SU-DHL-6 (cell line): Measurements from ENCODE around the gene CHAT.

ENCODE experiments used
- EZH2phosphoT487 ChIP-seq: fragments of 200-600 bp; sonication (generic), shearing (Covaris generic); conservative IDR thresholded peaks from 2 replicates; pipeline ENCODE4 v1.6.1; 2018; ENCODE audit warnings: mild to moderate bottlenecking, antibody characterized with exemption, low read length, moderate library complexity, mixed read lengths
- TF ChIP-seq, protein P1 (sequence below): fragments of 200-600 bp; sonication (generic); IDR thresholded peaks from one replicate; pipeline ENCODE4 v1.5.1; 2017; ENCODE audit warnings: antibody characterized with exemption, mild to moderate bottlenecking, low read length, moderate library complexity; ENCODE audit not compliant: insufficient read depth, poor library complexity, severe bottlenecking

DNA sequence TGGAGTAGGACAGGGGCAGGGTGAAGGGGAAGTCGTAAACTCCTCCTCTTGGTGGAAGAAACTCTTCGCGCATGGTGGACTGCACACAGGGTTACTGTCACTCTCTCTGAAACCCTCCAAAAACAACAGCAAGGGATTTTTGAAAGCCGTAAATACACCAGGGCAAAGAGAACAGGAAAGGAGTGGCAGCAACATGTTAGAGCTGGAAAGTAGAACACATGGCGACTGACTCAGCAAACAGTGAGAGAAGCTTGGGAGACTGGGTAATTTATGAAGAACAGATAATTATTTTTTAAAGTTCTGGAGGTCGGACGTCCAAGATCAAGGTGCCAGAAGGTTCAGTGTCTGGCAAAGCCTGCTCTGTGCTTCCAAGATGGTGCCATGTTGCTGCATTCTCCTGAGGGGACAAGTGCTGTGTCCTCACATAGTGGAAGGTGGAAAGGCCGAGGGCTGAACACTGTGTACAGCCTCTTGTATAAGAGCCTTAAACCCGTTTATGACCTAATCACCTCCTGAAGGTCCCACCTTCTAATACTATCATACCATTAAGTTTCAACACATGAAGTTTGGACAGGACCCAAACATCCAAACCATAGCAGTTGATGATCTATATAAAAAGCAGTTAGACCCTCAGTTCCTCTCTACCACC lies 43.1 kb downstream of the CHAT start:
- TF ChIP-seq, protein P1, sequence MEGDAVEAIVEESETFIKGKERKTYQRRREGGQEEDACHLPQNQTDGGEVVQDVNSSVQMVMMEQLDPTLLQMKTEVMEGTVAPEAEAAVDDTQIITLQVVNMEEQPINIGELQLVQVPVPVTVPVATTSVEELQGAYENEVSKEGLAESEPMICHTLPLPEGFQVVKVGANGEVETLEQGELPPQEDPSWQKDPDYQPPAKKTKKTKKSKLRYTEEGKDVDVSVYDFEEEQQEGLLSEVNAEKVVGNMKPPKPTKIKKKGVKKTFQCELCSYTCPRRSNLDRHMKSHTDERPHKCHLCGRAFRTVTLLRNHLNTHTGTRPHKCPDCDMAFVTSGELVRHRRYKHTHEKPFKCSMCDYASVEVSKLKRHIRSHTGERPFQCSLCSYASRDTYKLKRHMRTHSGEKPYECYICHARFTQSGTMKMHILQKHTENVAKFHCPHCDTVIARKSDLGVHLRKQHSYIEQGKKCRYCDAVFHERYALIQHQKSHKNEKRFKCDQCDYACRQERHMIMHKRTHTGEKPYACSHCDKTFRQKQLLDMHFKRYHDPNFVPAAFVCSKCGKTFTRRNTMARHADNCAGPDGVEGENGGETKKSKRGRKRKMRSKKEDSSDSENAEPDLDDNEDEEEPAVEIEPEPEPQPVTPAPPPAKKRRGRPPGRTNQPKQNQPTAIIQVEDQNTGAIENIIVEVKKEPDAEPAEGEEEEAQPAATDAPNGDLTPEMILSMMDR = no peak
- no peak for TF ChIP-seq EZH2phosphoT487
